ENCODE data around the gene VAV1. TPM values are rescaled to one million over a fixed set of nuclear protein-coding genes. Genes with fewer than 3 reads are reported as not detected.

VAV1 gene
- total and polyA plus RNA-seq, 2 of the 13 experiments (the other 11 are each of a cell fraction or from before 2014, with no cell fraction given): not detected

- TF ChIP-seq HES4 (CRISPR knock-in tag; IDR thresholded peaks at IDR 0.05; ENCODE audit: borderline replicate concordance) (0 out of 2 replicates have a peak, but pooled peaks have one; percentile 50), KDM2A (CRISPR knock-in tag; IDR thresholded peaks at IDR 0.05; ENCODE audit: borderline replicate concordance, low read depth) (peak; percentile 83), ZEB1 (IDR thresholded peaks at IDR 0.05; ENCODE audit: insufficient replicate concordance, low read depth) (peak; percentile 45), THYN1 (CRISPR knock-in tag; IDR thresholded peaks at IDR 0.05; ENCODE audit: borderline replicate concordance, low read depth) (no peak), ZNF10 (CRISPR knock-in tag; IDR thresholded peaks at IDR 0.05; ENCODE audit: borderline replicate concordance, low read depth) (no peak), ZNF557 (CRISPR knock-in tag; IDR thresholded peaks at IDR 0.05) (no peak), ADNP (CRISPR knock-in tag; IDR thresholded peaks at IDR 0.05) (no peak), RAD51 (IDR thresholded peaks at IDR 0.05; ENCODE audit: borderline replicate concordance) (peak; percentile 35; the same call in 1 of the 2 replicates), ZNF333 (CRISPR knock-in tag; IDR thresholded peaks at IDR 0.05; ENCODE audit: borderline replicate concordance) (peak; percentile 88; the same call in 1 of the 2 replicates), PAX8 (CRISPR knock-in tag; IDR thresholded peaks at IDR 0.05; ENCODE audit: borderline replicate concordance) (no peak; the same call in 1 of the 2 replicates), ARID3A (IDR thresholded peaks at IDR 0.05; ENCODE audit: low read depth, low read length) (0 out of 2 replicates have a peak, but pooled peaks have one; percentile 7), MED8 (CRISPR knock-in tag; IDR thresholded peaks at IDR 0.05; ENCODE audit: insufficient replicate concordance) (peak; percentile 85), ZNF501 (CRISPR knock-in tag; IDR thresholded peaks at IDR 0.05) (peak; percentile 88; the same call in 1 of the 2 replicates), REPIN1 (CRISPR knock-in tag; IDR thresholded peaks at IDR 0.05; ENCODE audit: borderline replicate concordance, low read depth) (no peak), CAMTA2 (CRISPR knock-in tag; IDR thresholded peaks at IDR 0.05; ENCODE audit: borderline replicate concordance) (peak; percentile 94; the same call in 1 of the 2 replicates), PHF8 (CRISPR knock-in tag; IDR thresholded peaks at IDR 0.05) (peak; percentile 12; the same call in 1 of the 2 replicates), ZNF891 (CRISPR knock-in tag; IDR thresholded peaks at IDR 0.05) (no peak), JUND (CRISPR knock-in tag; IDR thresholded peaks at IDR 0.05) (no peak), MATR3 (CRISPR knock-in tag; IDR thresholded peaks at IDR 0.05) (no peak), TEF (CRISPR knock-in tag; IDR thresholded peaks at IDR 0.05) (no peak), NCOR1 (IDR thresholded peaks at IDR 0.05; ENCODE audit: borderline replicate concordance, low read length) (peak; percentile 67; the same call in 1 of the 2 replicates), MAZ (IDR thresholded peaks at IDR 0.05; ENCODE audit: borderline replicate concordance, low read depth, low read length) (peak; percentile 71; the same call in 1 of the 2 replicates), MAZ (CRISPR knock-in tag; IDR thresholded peaks at IDR 0.05; ENCODE audit: low read depth) (peak; percentile 52; the same call in 1 of the 2 replicates), TFDP1 (CRISPR knock-in tag; IDR thresholded peaks at IDR 0.05; ENCODE audit: borderline replicate concordance) (peak; percentile 76; the same call in 1 of the 2 replicates), CREBL2 (CRISPR knock-in tag; IDR thresholded peaks at IDR 0.05; ENCODE audit: borderline replicate concordance) (no peak), SPEN (CRISPR knock-in tag; IDR thresholded peaks at IDR 0.05; ENCODE audit: low read depth) (peak; percentile 71)
Measured at GRCh38 chr19:6752256-6753177, 20.0 kb upstream of the VAV1 start (continued).
